Occipital lobe (tissue), 2 donors: ENCODE results near the gene INTS4. TPM values are rescaled to one million over a fixed set of nuclear protein-coding genes. Genes with fewer than 3 reads are reported as not detected.
"Not testable (repeated sequence)": the region's sequence is repeated elsewhere in the genome, so short reads cannot be mapped to it uniquely, and the experiment has no call there.

Source experiments
- DNase-seq: peaks from one replicate; lab custom pipeline; 2025; lab: John Stamatoyannopoulos, UW
- total RNA-seq: library from RNA; depleted of rRNA; stranded (reverse); fragments of >200 nt; gene quantifications from one replicate; pipeline ENCODE4 v1.2.3, GENCODE V29; 2014

Gene INTS4
- total RNA-seq, 1 donor from 2014 or later, result 50.8 TPM

GRCh38 chr11:77883775-77884174 lies 110.7 kb downstream of the INTS4 start:
- DNase-seq, result no peak

- DNase-seq, result no peak
These were observed 112.1 kb downstream of the INTS4 start for GRCh38 chr11:77882396-77882795.

DNA sequence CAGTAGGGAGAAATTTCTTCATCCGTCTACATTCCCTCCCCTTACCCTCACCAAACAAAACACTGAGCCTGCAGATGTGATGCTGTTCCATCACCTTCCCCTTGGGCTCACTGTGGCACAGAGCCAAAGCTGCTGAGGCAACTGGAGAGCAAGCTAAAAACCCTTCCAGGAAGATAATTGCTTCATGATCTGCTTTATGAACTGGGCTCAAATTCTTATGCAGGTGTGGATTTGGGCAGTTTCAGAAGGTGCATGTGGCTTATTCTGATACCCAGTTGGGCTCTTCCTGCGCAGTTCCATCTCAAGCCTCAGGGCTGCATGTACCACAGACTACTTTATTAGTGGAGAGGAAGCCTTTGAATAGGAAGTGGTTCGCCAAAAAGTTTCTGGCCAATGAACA lies 115.2 kb downstream of the INTS4 start:
- no peak for DNase-seq

- not testable (repeated sequence) for DNase-seq
These were observed 116.2 kb downstream of the INTS4 start for GRCh38 chr11:77878247-77878646.

GRCh38 chr11:77876045-77876444 lies 118.4 kb downstream of the INTS4 start:
- no peak for DNase-seq

DNA sequence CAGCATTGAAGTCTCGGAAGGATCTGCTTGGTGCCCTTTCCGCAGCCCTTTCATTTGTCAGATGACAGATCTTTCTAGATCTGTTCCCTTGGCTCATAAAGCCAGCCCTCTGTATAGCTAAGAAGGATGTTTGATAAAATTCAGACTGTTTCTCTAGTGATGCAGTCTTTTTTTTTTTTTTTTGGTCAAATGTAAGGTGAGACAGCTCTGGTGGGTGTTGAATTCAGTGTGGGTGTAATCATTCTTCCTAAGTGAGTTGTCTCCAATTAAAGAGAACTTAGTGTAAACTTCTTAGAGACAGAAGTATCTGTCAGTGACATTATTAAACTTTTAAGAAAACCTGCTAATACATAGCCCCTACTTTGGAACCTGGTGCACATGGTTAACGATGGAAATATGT lies 120.3 kb downstream of the INTS4 start:
- no peak for DNase-seq

- DNase-seq, result no peak
These were observed 121.1 kb downstream of the INTS4 start for GRCh38 chr11:77873345-77873744.

DNA sequence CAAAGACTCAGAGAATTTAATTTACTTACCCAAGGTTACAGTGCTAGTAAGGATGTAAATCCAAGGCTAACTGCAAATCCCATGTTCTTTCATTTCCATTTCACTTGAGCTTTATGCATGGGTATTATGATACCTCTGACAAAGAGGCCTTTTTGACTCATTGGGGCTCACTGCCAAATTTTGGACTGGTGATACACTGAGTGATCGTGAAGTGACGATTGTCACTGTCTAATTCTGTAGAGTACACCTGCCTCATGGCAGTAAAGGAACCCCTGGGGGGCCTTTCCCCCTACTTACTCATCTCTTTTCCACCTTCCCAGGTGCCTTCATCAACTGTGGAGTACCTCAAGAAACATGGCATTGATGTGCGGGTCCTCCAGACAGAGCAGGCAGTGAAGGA lies 122.6 kb downstream of the INTS4 start:
- DNase-seq, result no peak

DNA sequence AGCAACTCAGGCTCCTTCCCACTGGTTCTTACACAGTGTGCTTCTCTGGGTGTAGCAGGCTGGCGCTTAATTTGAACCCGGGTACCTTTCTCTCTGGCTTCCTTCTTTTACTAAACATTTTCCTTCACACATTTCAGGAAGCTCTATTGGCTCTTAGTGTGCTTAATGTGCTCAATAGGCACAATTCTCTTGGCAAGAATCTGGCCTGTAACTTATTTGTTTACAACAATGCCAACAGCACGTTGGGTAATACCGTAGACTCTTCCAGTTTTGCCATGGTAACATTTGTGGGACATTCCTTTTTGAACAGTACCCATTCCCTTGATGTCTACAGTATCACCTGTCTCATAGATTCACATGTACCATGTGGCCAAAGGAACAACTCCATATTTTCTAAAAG lies 125.7 kb downstream of the INTS4 start:
- DNase-seq, result no peak

- no peak for DNase-seq
These were observed 128.1 kb downstream of the INTS4 start for GRCh38 chr11:77866336-77866735.

DNA sequence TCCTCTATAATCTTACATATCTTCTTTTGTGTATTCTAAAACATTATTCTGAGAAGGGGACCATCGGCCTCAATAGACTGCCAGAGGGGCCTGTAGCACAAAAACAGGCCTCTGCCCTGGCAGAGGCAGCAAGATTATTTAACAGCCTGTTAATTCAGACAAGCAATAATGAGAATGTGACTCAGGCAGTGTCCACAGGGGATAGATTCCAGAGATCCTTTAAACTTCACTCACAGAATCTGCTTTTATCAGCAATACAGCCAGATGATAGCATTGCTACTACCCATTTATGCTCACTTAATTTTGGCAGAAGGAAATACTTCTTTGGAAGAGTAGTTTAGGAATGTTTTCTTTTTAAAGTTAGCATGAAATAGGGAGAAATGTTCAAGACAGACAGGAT lies 128.7 kb downstream of the INTS4 start:
- no peak for DNase-seq

GRCh38 chr11:77861444-77861843 lies 133.0 kb downstream of the INTS4 start:
- not testable (repeated sequence) for DNase-seq

DNA sequence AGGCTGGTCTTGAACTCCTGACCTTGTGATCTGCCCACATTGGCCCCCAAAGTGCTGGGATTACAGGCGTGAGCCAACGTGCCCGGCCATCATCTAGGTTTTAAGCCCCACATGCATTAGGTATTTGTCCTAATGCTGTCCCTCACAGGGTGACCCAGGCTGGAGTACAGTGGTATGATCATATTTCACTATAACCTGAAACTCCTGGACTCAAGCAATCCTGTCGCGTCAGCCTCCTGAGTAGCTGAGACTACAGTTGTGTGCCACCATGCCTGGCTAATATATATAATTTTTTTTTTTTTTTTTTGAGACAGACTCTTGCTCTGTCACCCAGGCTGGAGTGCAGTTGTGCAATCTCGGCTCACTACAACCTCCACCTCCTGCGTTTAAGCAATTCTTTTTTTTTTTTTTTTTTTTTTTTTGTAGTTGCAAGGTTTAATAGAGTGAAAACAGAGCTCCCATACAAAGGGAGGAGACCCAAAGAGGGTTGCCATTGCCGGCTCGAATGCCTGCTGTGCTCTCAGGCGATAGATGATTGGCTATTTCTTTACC lies 136.5 kb downstream of the INTS4 start:
- DNase-seq, result not testable (repeated sequence)

- no peak for DNase-seq
These were observed 139.6 kb downstream of the INTS4 start for GRCh38 chr11:77854838-77855237.

DNA sequence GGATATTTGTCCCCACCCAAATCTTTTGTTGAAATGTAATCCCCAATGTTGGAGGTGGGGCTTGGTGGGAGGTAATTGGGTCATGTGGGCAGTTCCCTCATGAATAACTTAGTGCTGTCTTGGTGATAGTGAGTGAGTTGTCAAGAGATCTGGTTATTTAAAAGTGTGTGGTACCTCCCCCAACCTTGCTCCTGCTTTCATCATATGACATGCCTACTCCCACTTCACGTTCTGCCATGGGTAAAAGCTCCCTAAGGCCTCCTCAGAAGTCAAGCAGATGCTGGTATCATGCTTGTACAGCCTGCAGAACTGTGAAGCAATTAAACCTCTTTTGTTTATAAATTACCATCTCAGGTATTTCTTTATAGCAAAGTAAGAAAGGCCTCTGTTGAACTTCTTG lies 143.0 kb downstream of the INTS4 start:
- no peak for DNase-seq

GRCh38 chr11:77843700-77844099 lies 150.8 kb downstream of the INTS4 start:
- not testable (repeated sequence) for DNase-seq

GRCh38 chr11:77842441-77843121 lies 151.9 kb downstream of the INTS4 start:
- DNase-seq, result no peak

GRCh38 chr11:77833302-77833701 lies 161.2 kb downstream of the INTS4 start:
- DNase-seq, result no peak

GRCh38 chr11:77828926-77829325 lies 165.5 kb downstream of the INTS4 start:
- no peak for DNase-seq
